ENCODE data around the gene MASP2.

GRCh38 chr1:10987840-10988417 is 59.1 kb downstream of the MASP2 start:
- TF ChIP-seq NFIC (IDR thresholded peaks at IDR 0.05; ENCODE audit: borderline replicate concordance) (no peak), CTCF (IDR thresholded peaks at IDR 0.05) (no peak), USF2 (IDR thresholded peaks at IDR 0.05; ENCODE audit: borderline replicate concordance, low read depth, low read length) (no peak), TAF1 (IDR thresholded peaks at IDR 0.05; ENCODE audit: borderline replicate concordance, low read depth, low read length) (no peak), CHD2 (IDR thresholded peaks at IDR 0.05; ENCODE audit: low read length, partially characterized antibody) (no peak)

All from SK-N-SH (cell line).